Kidney (tissue), 14 donors: ENCODE results near the gene RAPGEF6. TPM values are rescaled to one million over a fixed set of nuclear protein-coding genes. Genes with fewer than 3 reads are reported as not detected.

ENCODE experiments used
- DNase-seq, 5 donors: peaks; one replicate each; pipeline ENCODE4 v3.0.0-alpha.2; 2013 to 2020
- FAIRE-seq: peaks from 2 replicates; lab custom pipeline; 2012; peaks lifted over from hg19 to GRCh38; lab: Jason Lieb, UNC
- H3K27ac ChIP-seq, 2 donors: one replicate each; pipeline ENCODE4 v1.7.0; 2013; ENCODE audit warnings: low read depth in 2 of 2, low read length in 2 of 2, inconsistent platforms in 1 of 2
- H3K27me3 ChIP-seq: one replicate; pipeline ENCODE4 v1.7.1; 2013; ENCODE audit warnings: low read length, inconsistent platforms; ENCODE audit not compliant: control insufficient read depth, insufficient read depth
- H3K36me3 ChIP-seq, 3 donors: one replicate each; pipeline versions ENCODE4 v1.7.0 to v1.7.1; 2013; ENCODE audit warnings: low read length in 3 of 3, control low read depth in 1 of 3, inconsistent platforms in 1 of 3; ENCODE audit not compliant: insufficient read depth in 3 of 3, control insufficient read depth in 2 of 3
- H3K4me1 ChIP-seq, 3 donors: one replicate each; pipeline versions ENCODE4 v1.7.0 to v1.7.1; 2013; ENCODE audit warnings: low read length in 3 of 3, inconsistent platforms in 1 of 3, low read depth in 1 of 3; ENCODE audit not compliant: control insufficient read depth in 2 of 3, insufficient read depth in 2 of 3
- H3K4me3 ChIP-seq, 3 donors: one replicate each; pipeline versions ENCODE4 v1.7.0 to v1.8.1; 2013; ENCODE audit warnings: low read length in 3 of 3, control low read depth in 1 of 3, inconsistent platforms in 1 of 3
- H3K9ac ChIP-seq, 3 donors: one replicate each; pipeline versions ENCODE4 v1.7.0 to v1.7.1; 2013; ENCODE audit warnings: low read length in 3 of 3, control low read depth in 1 of 3, inconsistent platforms in 1 of 3
- H3K9me3 ChIP-seq, 3 donors: one replicate each; pipeline versions ENCODE4 v1.7.0 to v1.7.1; 2013; ENCODE audit warnings: low read length in 3 of 3, control low read depth in 1 of 3, inconsistent platforms in 1 of 3; ENCODE audit not compliant: control insufficient read depth in 2 of 3, insufficient read depth in 1 of 3
- intact Hi-C: fragments of 100-400 bp; cut with DNase I; formaldehyde crosslinking; loops from one replicate; pipeline ENCODE4 v1.11.1; 2022
- polyA plus RNA-seq: library from polyadenylated mRNA; stranded (reverse); fragments of 350-450 nt; fragmentation: Illumina TruSeq; extraction: RNeasy Lipid Tissue Mini Kit (QIAGEN cat#74804); gene quantifications from one replicate; pipeline ENCODE4 v1.2.3, GENCODE V29; 2014; ENCODE audit warnings: low read depth, low replicate concordance; ENCODE audit not compliant: insufficient read depth
- total RNA-seq: library from RNA; stranded (reverse); fragmentation: NEBNext Ultra II Directional; extraction: Animal tissue kit (Norgen Biotek cat#: 25700); gene quantifications from one replicate; pipeline ENCODE4 v1.2.1, GENCODE V29; 2021
- TF ChIP-seq, protein P1 (sequence below): IDR thresholded peaks from 3 replicates; pipeline ENCODE4 v1.5.1; 2012; ENCODE audit warnings: mild to moderate bottlenecking, moderate library complexity, borderline replicate concordance; ENCODE audit not compliant: insufficient read depth; ENCODE audit errors: extremely low read depth
- donor health status: control.
- donor health status: control.
- donor health status: control.
- donor health status: control.
- donor health status: control.
- donor health status: DM: yes; HTN: yes; CAD: no.
- donor health status: Normal renal cell carcinoma (clear cell type).

The RAPGEF6 gene
- total and polyA plus RNA-seq, 2 donors from 2014 or later: 1.8 to 28.6 TPM

- H3K27me3 ChIP-seq: no peaks in the 10 kb centered on the region
- FAIRE-seq: no peak
- intact Hi-C loops: no loop called here
- no peak for DNase-seq
- no peak overlapping the region for H3K4me3 ChIP-seq
- TF ChIP-seq, protein P1, sequence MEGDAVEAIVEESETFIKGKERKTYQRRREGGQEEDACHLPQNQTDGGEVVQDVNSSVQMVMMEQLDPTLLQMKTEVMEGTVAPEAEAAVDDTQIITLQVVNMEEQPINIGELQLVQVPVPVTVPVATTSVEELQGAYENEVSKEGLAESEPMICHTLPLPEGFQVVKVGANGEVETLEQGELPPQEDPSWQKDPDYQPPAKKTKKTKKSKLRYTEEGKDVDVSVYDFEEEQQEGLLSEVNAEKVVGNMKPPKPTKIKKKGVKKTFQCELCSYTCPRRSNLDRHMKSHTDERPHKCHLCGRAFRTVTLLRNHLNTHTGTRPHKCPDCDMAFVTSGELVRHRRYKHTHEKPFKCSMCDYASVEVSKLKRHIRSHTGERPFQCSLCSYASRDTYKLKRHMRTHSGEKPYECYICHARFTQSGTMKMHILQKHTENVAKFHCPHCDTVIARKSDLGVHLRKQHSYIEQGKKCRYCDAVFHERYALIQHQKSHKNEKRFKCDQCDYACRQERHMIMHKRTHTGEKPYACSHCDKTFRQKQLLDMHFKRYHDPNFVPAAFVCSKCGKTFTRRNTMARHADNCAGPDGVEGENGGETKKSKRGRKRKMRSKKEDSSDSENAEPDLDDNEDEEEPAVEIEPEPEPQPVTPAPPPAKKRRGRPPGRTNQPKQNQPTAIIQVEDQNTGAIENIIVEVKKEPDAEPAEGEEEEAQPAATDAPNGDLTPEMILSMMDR: no peak
- H3K9me3 ChIP-seq: no peaks in the 10 kb centered on the region
- no peak overlapping the region for H3K27ac ChIP-seq
- H3K9ac ChIP-seq: no peak overlapping the region
- peaks cover 0 to 2% (median 0%) of the 10 kb centered on the region in 3 donors for H3K4me1 ChIP-seq
- no peaks in the 10 kb centered on the region for H3K36me3 ChIP-seq
Measured at GRCh38 chr5:131609774-131610173, 25.3 kb downstream of the RAPGEF6 start.

DNA sequence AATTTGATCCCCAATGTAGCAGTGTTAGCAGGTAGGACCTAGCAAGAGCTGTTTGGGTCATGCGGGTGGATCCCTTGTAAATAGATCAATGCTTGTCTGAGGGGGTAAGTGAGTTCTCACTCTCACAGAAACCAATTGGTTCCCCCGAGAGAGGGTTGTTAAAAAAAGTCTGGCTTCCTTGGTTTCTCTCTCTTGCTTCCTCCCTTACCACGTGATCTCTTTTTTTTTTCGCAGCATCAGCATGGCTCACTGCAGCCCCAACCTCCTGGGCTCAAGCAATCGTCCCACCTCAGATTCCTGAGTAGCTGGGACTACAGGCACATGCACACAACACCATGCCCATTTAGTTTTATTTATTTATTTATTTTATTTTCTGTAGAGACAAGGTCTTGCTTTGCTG lies 26.4 kb downstream of the RAPGEF6 start:
- Histone ChIP-seq H3K27ac (no peak overlapping the region), H3K4me1 (peaks cover 0 to 2% (median 0%) of the 10 kb centered on the region in 3 donors), H3K9me3 (no peaks in the 10 kb centered on the region), H3K4me3 (no peak overlapping the region), H3K27me3 (no peaks in the 10 kb centered on the region), H3K36me3 (no peaks in the 10 kb centered on the region), H3K9ac (no peak overlapping the region)
- TF ChIP-seq, protein P1: no peak
- FAIRE-seq (no peak), DNase-seq (no peak)
- intact Hi-C loops: no loop called here

- H3K36me3 ChIP-seq: no peaks in the 10 kb centered on the region
- TF ChIP-seq, protein P1: no peak
- no peaks in the 10 kb centered on the region for H3K9me3 ChIP-seq
- FAIRE-seq (no peak), DNase-seq (no peak)
- peaks cover 0 to 2% (median 0%) of the 10 kb centered on the region in 3 donors for H3K4me1 ChIP-seq
- no peak overlapping the region for H3K4me3 ChIP-seq
- no peak overlapping the region for H3K9ac ChIP-seq
- no peak overlapping the region for H3K27ac ChIP-seq
- H3K27me3 ChIP-seq: no peaks in the 10 kb centered on the region
- intact Hi-C loops: no loop called here
Measured at GRCh38 chr5:131607903-131608540, 27.0 kb downstream of the RAPGEF6 start.
